ENCODE results near the gene MLXIP.

MLXIP gene

DNA sequence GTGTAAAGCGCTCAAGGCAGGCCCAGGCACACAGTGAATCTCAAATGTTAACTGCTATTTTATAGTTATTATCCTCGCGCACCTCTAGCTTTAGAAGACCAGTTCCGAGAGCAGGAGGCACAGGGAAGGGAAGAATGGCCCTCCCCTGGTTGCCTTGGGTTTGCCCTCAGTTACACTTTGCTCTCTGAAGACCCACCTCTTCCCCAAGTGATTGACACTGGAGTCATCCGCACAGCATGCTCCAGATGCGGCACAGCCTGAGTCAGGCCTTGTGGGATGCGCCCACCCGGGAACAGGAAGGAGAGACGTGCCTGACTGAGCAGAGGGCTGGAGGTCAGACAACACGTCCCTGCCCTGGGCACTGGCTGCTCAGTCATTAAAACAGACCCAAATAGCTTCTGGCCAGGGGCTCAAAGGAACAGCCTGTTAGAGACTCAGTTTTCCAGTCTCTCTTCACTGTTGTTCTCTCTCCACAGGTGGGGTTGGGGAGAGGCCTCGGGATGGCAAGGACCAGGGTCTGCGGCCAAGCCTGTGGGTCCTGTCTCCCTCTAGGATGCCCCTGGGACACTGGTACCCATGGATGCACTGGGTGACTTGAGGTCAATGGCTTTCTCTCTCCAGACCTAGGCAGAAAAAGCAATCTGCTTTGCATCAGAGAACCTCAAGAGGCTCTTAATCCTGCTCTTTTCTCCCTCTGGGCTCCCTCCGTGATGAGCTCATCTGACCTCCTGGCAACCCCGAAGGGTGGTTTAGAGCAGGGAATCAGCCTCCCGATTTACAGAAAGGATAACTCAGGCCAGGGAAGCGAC, 13.6 kb upstream of the MLXIP start:
- DNase-seq (ENCODE audit: low spot score): no peak
- Histone ChIP-seq H3K23ac (ENCODE audit: low read depth, low read length, poor library complexity) (no peak overlapping the region), H3K4me3 (ENCODE audit: low read length in 2 of 2) (peak overlapping the region in 1 of 2 donors; percentile 53)

DNA sequence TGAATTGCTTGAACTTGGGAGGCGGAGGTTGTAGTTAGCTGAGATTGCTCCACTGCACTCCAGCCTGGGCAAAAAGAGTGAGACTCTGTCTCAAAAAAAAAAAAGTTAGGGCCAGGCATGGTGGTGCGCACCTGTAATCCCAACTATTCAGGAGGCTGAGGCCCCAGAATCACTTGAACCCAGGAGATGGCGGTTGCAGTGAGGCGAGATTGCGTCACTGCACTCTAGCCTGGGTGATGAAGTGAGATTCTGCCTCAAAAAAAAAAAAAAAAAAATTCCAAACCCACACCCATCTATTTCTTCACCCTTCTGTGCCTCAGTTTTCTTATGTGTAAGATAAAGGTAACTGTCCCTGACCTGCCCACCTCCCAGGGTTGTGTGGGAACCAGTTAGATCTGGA, 11.0 kb upstream of the MLXIP start:
- no CpG with 5 or more reads among the region's 5 CpGs for WGBS, 2 donors (ENCODE audit: extremely low coverage in 2 of 2, insufficient read length in 2 of 2, insufficient replicate concordance in 1 of 2)

More for the DNA sequence above, 13.6 kb upstream of the MLXIP start:
- no peak overlapping the region for H4K8ac ChIP-seq (ENCODE audit: low read depth, low read length)
- H3K14ac ChIP-seq (ENCODE audit: low read length): no peak overlapping the region
- H3K27ac ChIP-seq (replicated peaks; ENCODE audit: low read length): no peak overlapping the region
- no peaks in the 10 kb centered on the region for H3K27me3 ChIP-seq (ENCODE audit: control insufficient read depth in 3 of 3, insufficient read depth in 3 of 3, low read depth in 1 of 3, low read length in 3 of 3)
- H2BK120ac ChIP-seq (ENCODE audit: low read depth, low read length): no peak overlapping the region
- H3K4me2 ChIP-seq (ENCODE audit: insufficient read depth, low read length, poor library complexity, severe bottlenecking): no peak overlapping the region
- peak overlapping the region; percentile 13 for H3K18ac ChIP-seq (ENCODE audit: low read length)
- H4K91ac ChIP-seq (ENCODE audit: low read depth, low read length, poor library complexity): no peak overlapping the region
- peak overlapping the region; percentile 69 for H2AFZ ChIP-seq (ENCODE audit: low read length)
- H2BK15ac ChIP-seq (ENCODE audit: low read length): no peak overlapping the region
- H3K79me1 ChIP-seq (ENCODE audit: low read depth, low read length): peaks cover 3% of the 10 kb centered on the region
- H2BK5ac ChIP-seq (ENCODE audit: low read length): no peak overlapping the region
- no peaks in the 10 kb centered on the region for H3K9me3 ChIP-seq (replicated peaks in 1 of 2; ENCODE audit: control insufficient read depth in 2 of 2, insufficient read depth in 1 of 2, low read depth in 1 of 2, low read length in 2 of 2)
- peaks cover 14 to 20% of the 10 kb centered on the region in 2 donors for H3K4me1 ChIP-seq (ENCODE audit: control insufficient read depth in 2 of 2, insufficient read depth in 1 of 2, low read depth in 1 of 2, low read length in 2 of 2)
- no CpG with 5 or more reads among the region's 16 CpGs for WGBS, 2 donors (ENCODE audit: extremely low coverage in 2 of 2, insufficient read length in 2 of 2, insufficient replicate concordance in 1 of 2)
- H2AK5ac ChIP-seq (ENCODE audit: low read depth, low read length): no peak overlapping the region
- no peak overlapping the region for H2BK12ac ChIP-seq (ENCODE audit: low read length)
- H3K4ac ChIP-seq (ENCODE audit: low read length): no peak overlapping the region
- H3K9ac ChIP-seq (ENCODE audit: low read depth, low read length, poor library complexity): no peak overlapping the region
- H3K36me3 ChIP-seq (replicated peaks in 1 of 2; ENCODE audit: control insufficient read depth in 2 of 2, insufficient read depth in 2 of 2, low read length in 2 of 2): peaks cover 10 to 49% of the 10 kb centered on the region in 2 donors

DNA sequence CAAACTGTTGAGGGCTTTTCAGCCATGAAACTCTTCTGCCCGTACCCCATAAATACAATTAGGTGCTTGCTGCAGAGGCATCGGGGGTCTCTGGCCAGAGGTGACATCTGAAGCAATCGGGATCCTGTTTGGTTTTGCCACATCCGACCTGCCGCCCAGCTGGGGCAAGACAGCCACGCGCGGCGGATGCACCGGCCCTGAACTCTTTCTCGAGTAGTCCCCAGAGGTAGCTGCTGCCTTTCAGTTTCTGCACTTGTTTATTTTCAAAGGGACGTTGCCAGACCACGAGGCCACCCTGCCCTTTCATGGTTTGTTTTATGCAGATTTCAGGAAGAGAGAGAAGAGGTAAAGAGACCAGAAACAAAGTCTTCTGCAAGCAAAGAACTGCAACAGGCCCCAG, 10.6 kb upstream of the MLXIP start:
- Histone ChIP-seq H3K4ac (ENCODE audit: low read length) (no peak overlapping the region), H4K8ac (ENCODE audit: low read depth, low read length) (no peak overlapping the region), H2BK5ac (ENCODE audit: low read length) (no peak overlapping the region), H3K4me3 (ENCODE audit: low read length in 2 of 2) (no peak overlapping the region), H3K79me1 (ENCODE audit: low read depth, low read length) (peaks cover 3% of the 10 kb centered on the region), H3K9ac (ENCODE audit: low read depth, low read length, poor library complexity) (no peak overlapping the region), H3K36me3 (replicated peaks in 1 of 2; ENCODE audit: control insufficient read depth in 2 of 2, insufficient read depth in 2 of 2, low read length in 2 of 2) (peaks cover 0 to 31% of the 10 kb centered on the region in 2 donors), H3K4me2 (ENCODE audit: insufficient read depth, low read length, poor library complexity, severe bottlenecking) (no peak overlapping the region), H3K9me3 (replicated peaks in 1 of 2; ENCODE audit: control insufficient read depth in 2 of 2, insufficient read depth in 1 of 2, low read depth in 1 of 2, low read length in 2 of 2) (no peaks in the 10 kb centered on the region), H3K14ac (ENCODE audit: low read length) (no peak overlapping the region), H3K18ac (ENCODE audit: low read length) (no peak overlapping the region), H3K27me3 (ENCODE audit: control insufficient read depth in 3 of 3, insufficient read depth in 3 of 3, low read depth in 1 of 3, low read length in 3 of 3) (no peaks in the 10 kb centered on the region), H3K27ac (replicated peaks; ENCODE audit: low read length) (no peak overlapping the region), H4K91ac (ENCODE audit: low read depth, low read length, poor library complexity) (no peak overlapping the region), H2BK15ac (ENCODE audit: low read length) (no peak overlapping the region), H3K4me1 (ENCODE audit: control insufficient read depth in 2 of 2, insufficient read depth in 1 of 2, low read depth in 1 of 2, low read length in 2 of 2) (peaks cover 13 to 16% of the 10 kb centered on the region in 2 donors), H2BK120ac (ENCODE audit: low read depth, low read length) (peak overlapping the region; percentile 27), H3K23ac (ENCODE audit: low read depth, low read length, poor library complexity) (peak overlapping the region; percentile 48), H2AFZ (ENCODE audit: low read length) (no peak overlapping the region), H2BK12ac (ENCODE audit: low read length) (no peak overlapping the region), H2AK5ac (ENCODE audit: low read depth, low read length) (no peak overlapping the region)
- WGBS, 2 donors (ENCODE audit: extremely low coverage in 2 of 2, insufficient read length in 2 of 2, insufficient replicate concordance in 1 of 2): no CpG with 5 or more reads among the region's 13 CpGs
- no peak for DNase-seq (ENCODE audit: low spot score)

More for the DNA sequence above, 11.0 kb upstream of the MLXIP start:
- H3K4me2 ChIP-seq (ENCODE audit: insufficient read depth, low read length, poor library complexity, severe bottlenecking): no peak overlapping the region
- H3K4me3 ChIP-seq (ENCODE audit: low read length in 2 of 2): no peak overlapping the region
- no peaks in the 10 kb centered on the region for H3K9me3 ChIP-seq (replicated peaks in 1 of 2; ENCODE audit: control insufficient read depth in 2 of 2, insufficient read depth in 1 of 2, low read depth in 1 of 2, low read length in 2 of 2)
- no peak overlapping the region for H2BK15ac ChIP-seq (ENCODE audit: low read length)
- H3K14ac ChIP-seq (ENCODE audit: low read length): no peak overlapping the region
- no peak overlapping the region for H3K4ac ChIP-seq (ENCODE audit: low read length)
- H4K91ac ChIP-seq (ENCODE audit: low read depth, low read length, poor library complexity): no peak overlapping the region
- no peak overlapping the region for H2AFZ ChIP-seq (ENCODE audit: low read length)
- peaks cover 1 to 31% of the 10 kb centered on the region in 2 donors for H3K36me3 ChIP-seq (replicated peaks in 1 of 2; ENCODE audit: control insufficient read depth in 2 of 2, insufficient read depth in 2 of 2, low read length in 2 of 2)
- no peaks in the 10 kb centered on the region for H3K27me3 ChIP-seq (ENCODE audit: control insufficient read depth in 3 of 3, insufficient read depth in 3 of 3, low read depth in 1 of 3, low read length in 3 of 3)
- no peak overlapping the region for H3K18ac ChIP-seq (ENCODE audit: low read length)
- no peak overlapping the region for H2BK120ac ChIP-seq (ENCODE audit: low read depth, low read length)
- no peak for DNase-seq (ENCODE audit: low spot score)
- H3K4me1 ChIP-seq (ENCODE audit: control insufficient read depth in 2 of 2, insufficient read depth in 1 of 2, low read depth in 1 of 2, low read length in 2 of 2): peaks cover 14 to 19% of the 10 kb centered on the region in 2 donors
- H3K79me1 ChIP-seq (ENCODE audit: low read depth, low read length): peaks cover 3% of the 10 kb centered on the region
- no peak overlapping the region for H3K9ac ChIP-seq (ENCODE audit: low read depth, low read length, poor library complexity)
- H3K23ac ChIP-seq (ENCODE audit: low read depth, low read length, poor library complexity): peak overlapping the region; percentile 48
- H2AK5ac ChIP-seq (ENCODE audit: low read depth, low read length): no peak overlapping the region
- no peak overlapping the region for H2BK12ac ChIP-seq (ENCODE audit: low read length)
- H3K27ac ChIP-seq (replicated peaks; ENCODE audit: low read length): no peak overlapping the region
- no peak overlapping the region for H4K8ac ChIP-seq (ENCODE audit: low read depth, low read length)
- no peak overlapping the region for H2BK5ac ChIP-seq (ENCODE audit: low read length)

DNA sequence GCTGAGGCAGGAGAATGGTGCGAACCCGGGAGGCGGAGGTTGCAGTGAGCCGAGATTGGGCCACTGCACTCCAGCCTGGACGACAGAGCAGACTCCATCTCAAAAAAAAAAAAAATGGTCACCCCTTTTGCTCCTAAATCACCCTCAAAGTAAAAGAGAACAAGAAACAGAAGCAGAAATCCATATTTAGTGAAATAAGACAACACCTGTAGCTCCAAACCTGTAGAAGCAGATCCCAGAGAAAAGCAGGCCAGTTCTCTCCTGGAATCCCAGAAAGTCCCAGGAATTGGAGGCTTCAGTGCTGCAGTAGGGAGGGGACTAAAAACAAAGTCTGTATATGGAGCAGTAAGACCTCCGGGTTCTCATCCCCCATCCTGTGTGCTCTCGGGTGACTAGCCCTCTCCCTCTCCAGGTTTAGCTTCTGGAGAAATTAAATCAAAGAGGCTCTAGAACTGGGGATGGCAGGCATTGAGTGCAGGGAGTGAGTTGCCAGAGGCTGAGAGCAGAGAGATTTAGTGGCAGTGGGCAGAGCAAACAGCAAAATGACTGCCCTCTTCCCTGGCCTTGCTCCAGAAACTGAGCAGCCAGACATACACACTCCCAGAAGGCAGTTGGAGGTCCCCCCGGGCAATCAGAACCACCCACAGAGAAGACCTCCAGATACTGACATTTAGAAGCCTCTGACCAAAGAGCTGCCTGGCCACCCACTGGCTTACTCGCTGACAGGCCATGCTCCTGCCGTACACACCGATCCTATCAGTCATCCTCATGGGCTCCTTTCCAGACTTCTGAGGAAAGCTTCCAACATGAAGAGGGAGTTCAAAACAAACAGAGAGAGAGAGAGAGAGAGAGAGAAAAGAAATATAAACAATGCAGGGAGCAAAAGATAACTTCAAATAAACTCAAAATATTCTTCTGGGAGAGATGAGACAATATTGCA, 6.3 kb upstream of the MLXIP start:
- no CpG with 5 or more reads among the region's 11 CpGs for WGBS, 2 donors (ENCODE audit: extremely low coverage in 2 of 2, insufficient read length in 2 of 2, insufficient replicate concordance in 1 of 2)
- Histone ChIP-seq H3K27ac (replicated peaks; ENCODE audit: low read length) (no peak overlapping the region), H3K79me1 (ENCODE audit: low read depth, low read length) (peaks cover 3% of the 10 kb centered on the region), H3K4ac (ENCODE audit: low read length) (no peak overlapping the region), H2BK120ac (ENCODE audit: low read depth, low read length) (no peak overlapping the region), H3K23ac (ENCODE audit: low read depth, low read length, poor library complexity) (no peak overlapping the region), H3K27me3 (ENCODE audit: control insufficient read depth in 3 of 3, insufficient read depth in 3 of 3, low read depth in 1 of 3, low read length in 3 of 3) (no peaks in the 10 kb centered on the region), H3K18ac (ENCODE audit: low read length) (no peak overlapping the region), H3K9me3 (replicated peaks in 1 of 2; ENCODE audit: control insufficient read depth in 2 of 2, insufficient read depth in 1 of 2, low read depth in 1 of 2, low read length in 2 of 2) (no peaks in the 10 kb centered on the region), H4K91ac (ENCODE audit: low read depth, low read length, poor library complexity) (no peak overlapping the region), H3K14ac (ENCODE audit: low read length) (no peak overlapping the region), H2AK5ac (ENCODE audit: low read depth, low read length) (no peak overlapping the region), H3K9ac (ENCODE audit: low read depth, low read length, poor library complexity) (no peak overlapping the region), H2BK5ac (ENCODE audit: low read length) (no peak overlapping the region), H3K4me2 (ENCODE audit: insufficient read depth, low read length, poor library complexity, severe bottlenecking) (no peak overlapping the region), H2BK15ac (ENCODE audit: low read length) (no peak overlapping the region), H2BK12ac (ENCODE audit: low read length) (no peak overlapping the region), H3K4me3 (ENCODE audit: low read length in 2 of 2) (no peak overlapping the region), H3K4me1 (ENCODE audit: control insufficient read depth in 2 of 2, insufficient read depth in 1 of 2, low read depth in 1 of 2, low read length in 2 of 2) (no peaks in the 10 kb centered on the region), H3K36me3 (replicated peaks in 1 of 2; ENCODE audit: control insufficient read depth in 2 of 2, insufficient read depth in 2 of 2, low read length in 2 of 2) (peaks cover 0 to 24% of the 10 kb centered on the region in 2 donors), H2AFZ (ENCODE audit: low read length) (no peak overlapping the region), H4K8ac (ENCODE audit: low read depth, low read length) (no peak overlapping the region)
- no peak for DNase-seq (ENCODE audit: low spot score)
